WTC11 (cell line): Measurements from ENCODE around the gene DGKQ. TPM values are rescaled to one million over a fixed set of nuclear protein-coding genes. Genes with fewer than 3 reads are reported as not detected.

Experiments
- ATAC-seq: fragments of 200-7000 bp; cut with Tn5 transposase; 2 replicates; pipeline ENCODE4 v1.10.0; 2021; ENCODE audit warnings: mild to moderate bottlenecking, moderate library complexity
- CTCF ChIA-PET: fragments of 300-600 bp; sonication (Branson Sonifier 250); formaldehyde crosslinking; loops from one replicate; lab custom pipeline; 2021; ENCODE audit warnings: antibody characterized with exemption; lab: Charles Lee
- POLR2A ChIA-PET: fragments of 350-600 bp; sonication (Branson Sonifier 250); formaldehyde crosslinking; loops from one replicate; lab custom pipeline; 2021; ENCODE audit warnings: antibody characterized with exemption; lab: Charles Lee
- DNase-seq: peaks from one replicate; pipeline ENCODE4 v3.0.0; 2021; ENCODE audit warnings: low spot score
- H3K27ac Mint-ChIP-seq: 2 replicates; pipeline ENCODE4 v1.8.0; 2021; ENCODE audit warnings: mixed read lengths
- H3K27me3 Mint-ChIP-seq: 2 replicates; pipeline ENCODE4 v1.8.0; 2021; ENCODE audit warnings: low read depth, mild to moderate bottlenecking, moderate library complexity, mixed read lengths
- H3K36me3 Mint-ChIP-seq: 2 replicates; pipeline ENCODE4 v1.8.0; 2021; ENCODE audit warnings: mixed read lengths
- H3K4me1 Mint-ChIP-seq: 2 replicates; pipeline ENCODE4 v1.8.0; 2022; ENCODE audit warnings: mixed read lengths
- H3K4me3 Mint-ChIP-seq: 2 replicates; pipeline ENCODE4 v1.8.0; 2021; ENCODE audit warnings: mild to moderate bottlenecking, moderate library complexity, mixed read lengths
- H3K9me3 Mint-ChIP-seq: 2 replicates; pipeline ENCODE4 v1.8.0; 2021; ENCODE audit warnings: mixed read lengths
- CBFB ChIP-seq: sonication (generic); formaldehyde crosslinking; IDR thresholded peaks from 2 replicates; pipeline ENCODE4 v1.8.1; 2022; ENCODE audit warnings: mild to moderate bottlenecking, low read depth, missing genetic modification reagents
- CDX4 ChIP-seq: fragments of 250-450 bp; sonication (Bioruptor Pico); IDR thresholded peaks from 2 replicates; pipeline ENCODE4 v1.9.0; 2021; ENCODE audit warnings: moderate library complexity, mild to moderate bottlenecking, inconsistent platforms, borderline replicate concordance
- ELF4 ChIP-seq: sonication (generic); formaldehyde crosslinking; IDR thresholded peaks from 2 replicates; pipeline ENCODE4 v1.8.1; 2022; ENCODE audit warnings: low read depth, mild to moderate bottlenecking, moderate library complexity, missing genetic modification reagents
- FOXP1 ChIP-seq: sonication (generic); formaldehyde crosslinking; IDR thresholded peaks from 2 replicates; pipeline ENCODE4 v1.8.0; 2022; ENCODE audit warnings: missing genetic modification reagents, mild to moderate bottlenecking, moderate library complexity, borderline replicate concordance
- FOXP4 ChIP-seq: sonication (generic); formaldehyde crosslinking; IDR thresholded peaks from 2 replicates; pipeline ENCODE4 v1.8.0; 2022; ENCODE audit warnings: mild to moderate bottlenecking, missing genetic modification reagents
- GTF2I ChIP-seq: fragments of 250-450 bp; sonication (Bioruptor Pico); conservative IDR thresholded peaks from 2 replicates; pipeline ENCODE4 v1.4.0; 2021; ENCODE audit warnings: mild to moderate bottlenecking
- OVOL2 ChIP-seq: fragments of 250-450 bp; sonication (Bioruptor Pico); IDR thresholded peaks from 2 replicates; pipeline ENCODE4 v1.9.0; 2021; ENCODE audit warnings: mild to moderate bottlenecking, borderline replicate concordance
- SP1 ChIP-seq: sonication (generic); formaldehyde crosslinking; conservative IDR thresholded peaks from 2 replicates; pipeline ENCODE4 v1.8.1; 2022; ENCODE audit warnings: missing genetic modification reagents
- TEAD1 ChIP-seq: sonication (generic); formaldehyde crosslinking; IDR thresholded peaks from 2 replicates; pipeline ENCODE4 v1.8.0; 2022; ENCODE audit warnings: mild to moderate bottlenecking, missing genetic modification reagents
- ZNF281 ChIP-seq: sonication (generic); formaldehyde crosslinking; IDR thresholded peaks from 2 replicates; pipeline ENCODE4 v1.8.0; 2023; ENCODE audit warnings: mild to moderate bottlenecking, missing genetic modification reagents
- ZNF396 ChIP-seq: fragments of 250-450 bp; sonication (Bioruptor Pico); IDR thresholded peaks from 2 replicates; pipeline ENCODE4 v1.8.0; 2021; ENCODE audit warnings: mild to moderate bottlenecking, moderate library complexity, borderline replicate concordance
- ZNF425 ChIP-seq: fragments of 250-450 bp; sonication (Bioruptor Pico); conservative IDR thresholded peaks from 2 replicates; pipeline ENCODE4 v1.9.0; 2021; ENCODE audit warnings: mild to moderate bottlenecking
- ZNF671 ChIP-seq: fragments of 250-450 bp; sonication (Bioruptor Pico); IDR thresholded peaks from 2 replicates; pipeline ENCODE4 v1.8.0; 2021; ENCODE audit warnings: mild to moderate bottlenecking
- total RNA-seq: library from RNA; stranded (reverse); gene quantifications from 3 replicates; pipeline ENCODE4 v1.2.3, GENCODE V29; 2021
- TF ChIP-seq, protein P1 (sequence below): sonication (generic); formaldehyde crosslinking; IDR thresholded peaks from 2 replicates; pipeline ENCODE4 v1.8.0; 2023; ENCODE audit warnings: missing genetic modification reagents, mild to moderate bottlenecking, borderline replicate concordance
- TF ChIP-seq, protein P2 (sequence below): fragments of 250-450 bp; sonication (Bioruptor Pico); IDR thresholded peaks from 2 replicates; pipeline ENCODE4 v1.8.0; 2021; ENCODE audit warnings: mild to moderate bottlenecking
- TF ChIP-seq, protein P3 (sequence below): sonication (generic); formaldehyde crosslinking; IDR thresholded peaks from 2 replicates; pipeline ENCODE4 v1.8.1; 2023; ENCODE audit warnings: mild to moderate bottlenecking, missing genetic modification reagents

The DGKQ gene
- total RNA-seq, 1 experiment from 2014 or later: 19.3 TPM

DNA sequence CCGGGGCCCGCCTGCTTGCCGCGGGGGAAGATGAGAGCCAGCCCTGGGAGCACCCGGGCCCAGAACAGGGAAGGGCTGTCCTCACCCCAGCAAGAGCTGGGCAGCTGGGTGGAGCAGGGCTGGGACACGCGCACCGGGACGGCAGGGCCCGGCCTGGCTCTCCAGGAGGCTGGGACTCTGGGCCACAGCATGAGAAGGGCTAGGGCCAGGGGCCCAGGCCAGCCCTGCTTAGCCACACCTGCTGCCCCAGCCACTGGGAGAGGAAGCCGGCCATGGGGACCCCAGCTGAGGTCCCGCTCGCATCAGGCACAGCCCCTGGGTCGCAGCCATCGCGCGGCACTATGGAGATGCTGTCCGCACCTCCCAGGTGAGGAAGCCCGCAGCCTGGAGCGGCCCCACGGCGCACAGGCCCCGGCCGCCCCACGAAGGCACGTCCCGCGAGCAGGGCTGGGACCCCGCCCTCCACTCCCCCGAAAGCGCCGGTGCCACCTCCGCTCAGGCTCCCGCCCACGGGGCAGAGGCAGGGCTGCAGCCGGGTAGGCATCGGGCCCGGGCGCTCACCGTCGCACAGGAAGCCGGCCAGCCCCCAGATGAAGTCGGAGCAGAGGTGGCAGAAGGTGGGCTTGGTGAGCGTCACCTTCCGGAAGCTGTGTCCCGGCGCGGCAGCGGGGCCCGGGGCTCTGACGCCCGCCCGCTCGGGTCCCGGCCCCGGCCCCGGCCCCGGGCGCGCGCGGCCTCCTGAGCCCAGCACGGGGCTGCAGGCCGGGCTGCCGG is 531 bp downstream of the DGKQ start:
- ChIA-PET POLR2A (no interaction called here), CTCF (interaction anchor here (0.8 to 1.9 kb wide), 3 partner anchors 13 to 46 kb away, joined by 3 to 7 read pairs (median 3); no protein-coding TSS in a partner anchor)
- no peak overlapping the region for H3K27ac Mint-ChIP-seq
- 0 out of 2 replicates have a peak, but pooled peaks cover 2% of the 10 kb centered on the region for H3K36me3 Mint-ChIP-seq
- no peaks in the 10 kb centered on the region for H3K4me1 Mint-ChIP-seq
- TF ChIP-seq CBFB (CRISPR knock-in tag): 0 out of 2 replicates have a peak, but pooled peaks have one; percentile 40
- TF ChIP-seq FOXP4: 0 out of 2 replicates have a peak, but pooled peaks have one; percentile 37
- no peak for TF ChIP-seq ELF4 (CRISPR knock-in tag)
- no peak for TF ChIP-seq TEAD1 (CRISPR knock-in tag)
- TF ChIP-seq SP1 (CRISPR knock-in tag): no peak
- 0 out of 2 replicates have a peak, but pooled peaks have one; percentile 44 for TF ChIP-seq FOXP1
- TF ChIP-seq, protein P1, sequence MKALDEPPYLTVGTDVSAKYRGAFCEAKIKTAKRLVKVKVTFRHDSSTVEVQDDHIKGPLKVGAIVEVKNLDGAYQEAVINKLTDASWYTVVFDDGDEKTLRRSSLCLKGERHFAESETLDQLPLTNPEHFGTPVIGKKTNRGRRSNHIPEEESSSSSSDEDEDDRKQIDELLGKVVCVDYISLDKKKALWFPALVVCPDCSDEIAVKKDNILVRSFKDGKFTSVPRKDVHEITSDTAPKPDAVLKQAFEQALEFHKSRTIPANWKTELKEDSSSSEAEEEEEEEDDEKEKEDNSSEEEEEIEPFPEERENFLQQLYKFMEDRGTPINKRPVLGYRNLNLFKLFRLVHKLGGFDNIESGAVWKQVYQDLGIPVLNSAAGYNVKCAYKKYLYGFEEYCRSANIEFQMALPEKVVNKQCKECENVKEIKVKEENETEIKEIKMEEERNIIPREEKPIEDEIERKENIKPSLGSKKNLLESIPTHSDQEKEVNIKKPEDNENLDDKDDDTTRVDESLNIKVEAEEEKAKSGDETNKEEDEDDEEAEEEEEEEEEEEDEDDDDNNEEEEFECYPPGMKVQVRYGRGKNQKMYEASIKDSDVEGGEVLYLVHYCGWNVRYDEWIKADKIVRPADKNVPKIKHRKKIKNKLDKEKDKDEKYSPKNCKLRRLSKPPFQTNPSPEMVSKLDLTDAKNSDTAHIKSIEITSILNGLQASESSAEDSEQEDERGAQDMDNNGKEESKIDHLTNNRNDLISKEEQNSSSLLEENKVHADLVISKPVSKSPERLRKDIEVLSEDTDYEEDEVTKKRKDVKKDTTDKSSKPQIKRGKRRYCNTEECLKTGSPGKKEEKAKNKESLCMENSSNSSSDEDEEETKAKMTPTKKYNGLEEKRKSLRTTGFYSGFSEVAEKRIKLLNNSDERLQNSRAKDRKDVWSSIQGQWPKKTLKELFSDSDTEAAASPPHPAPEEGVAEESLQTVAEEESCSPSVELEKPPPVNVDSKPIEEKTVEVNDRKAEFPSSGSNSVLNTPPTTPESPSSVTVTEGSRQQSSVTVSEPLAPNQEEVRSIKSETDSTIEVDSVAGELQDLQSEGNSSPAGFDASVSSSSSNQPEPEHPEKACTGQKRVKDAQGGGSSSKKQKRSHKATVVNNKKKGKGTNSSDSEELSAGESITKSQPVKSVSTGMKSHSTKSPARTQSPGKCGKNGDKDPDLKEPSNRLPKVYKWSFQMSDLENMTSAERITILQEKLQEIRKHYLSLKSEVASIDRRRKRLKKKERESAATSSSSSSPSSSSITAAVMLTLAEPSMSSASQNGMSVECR (CRISPR knock-in tag): 0 out of 2 replicates have a peak, but pooled peaks have one; percentile 26
- H3K4me3 Mint-ChIP-seq: peak overlapping the region; percentile 47
- peaks cover 29% of the 10 kb centered on the region for H3K27me3 Mint-ChIP-seq
- ATAC-seq (peak; percentile 17), DNase-seq (peak; percentile 46)
- peaks cover 3% of the 10 kb centered on the region; the same call in 1 of the 2 replicates for H3K9me3 Mint-ChIP-seq

GRCh38 chr4:971666-972500 is 1.5 kb downstream of the DGKQ start:
- CTCF ChIA-PET: interaction anchor here (1.9 kb wide), 1 partner anchor 45 kb away, joined by 7 read pairs; no protein-coding TSS in a partner anchor
- Mint-ChIP-seq H3K9me3 (peaks cover 3% of the 10 kb centered on the region; the same call in 1 of the 2 replicates), H3K4me3 (no peak overlapping the region; the same call in 1 of the 2 replicates)
- TF ChIP-seq GTF2I (CRISPR knock-in tag): no peak
- TF ChIP-seq CDX4 (CRISPR knock-in tag): no peak
- TF ChIP-seq ZNF281 (CRISPR knock-in tag): no peak
- no peak for TF ChIP-seq ZNF396 (CRISPR knock-in tag)
- TF ChIP-seq OVOL2 (CRISPR knock-in tag): no peak
- TF ChIP-seq, protein P2, sequence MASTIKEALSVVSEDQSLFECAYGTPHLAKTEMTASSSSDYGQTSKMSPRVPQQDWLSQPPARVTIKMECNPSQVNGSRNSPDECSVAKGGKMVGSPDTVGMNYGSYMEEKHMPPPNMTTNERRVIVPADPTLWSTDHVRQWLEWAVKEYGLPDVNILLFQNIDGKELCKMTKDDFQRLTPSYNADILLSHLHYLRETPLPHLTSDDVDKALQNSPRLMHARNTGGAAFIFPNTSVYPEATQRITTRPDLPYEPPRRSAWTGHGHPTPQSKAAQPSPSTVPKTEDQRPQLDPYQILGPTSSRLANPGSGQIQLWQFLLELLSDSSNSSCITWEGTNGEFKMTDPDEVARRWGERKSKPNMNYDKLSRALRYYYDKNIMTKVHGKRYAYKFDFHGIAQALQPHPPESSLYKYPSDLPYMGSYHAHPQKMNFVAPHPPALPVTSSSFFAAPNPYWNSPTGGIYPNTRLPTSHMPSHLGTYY (CRISPR knock-in tag): no peak
- TF ChIP-seq, protein P3, sequence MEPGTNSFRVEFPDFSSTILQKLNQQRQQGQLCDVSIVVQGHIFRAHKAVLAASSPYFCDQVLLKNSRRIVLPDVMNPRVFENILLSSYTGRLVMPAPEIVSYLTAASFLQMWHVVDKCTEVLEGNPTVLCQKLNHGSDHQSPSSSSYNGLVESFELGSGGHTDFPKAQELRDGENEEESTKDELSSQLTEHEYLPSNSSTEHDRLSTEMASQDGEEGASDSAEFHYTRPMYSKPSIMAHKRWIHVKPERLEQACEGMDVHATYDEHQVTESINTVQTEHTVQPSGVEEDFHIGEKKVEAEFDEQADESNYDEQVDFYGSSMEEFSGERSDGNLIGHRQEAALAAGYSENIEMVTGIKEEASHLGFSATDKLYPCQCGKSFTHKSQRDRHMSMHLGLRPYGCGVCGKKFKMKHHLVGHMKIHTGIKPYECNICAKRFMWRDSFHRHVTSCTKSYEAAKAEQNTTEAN: no peak
- TF ChIP-seq ZNF425 (CRISPR knock-in tag): no peak
- no peak for TF ChIP-seq ZNF671 (CRISPR knock-in tag)

More at GRCh38 chr4:971666-972500, 1.5 kb downstream of the DGKQ start:
- Mint-ChIP-seq H3K27ac (no peak overlapping the region), H3K4me1 (no peaks in the 10 kb centered on the region), H3K27me3 (peaks cover 34% of the 10 kb centered on the region), H3K36me3 (0 out of 2 replicates have a peak, but pooled peaks cover 2% of the 10 kb centered on the region)
- no peak for DNase-seq
- POLR2A ChIA-PET: no interaction called here
- no peak for ATAC-seq
